HG03565 (cell line): ENCODE results near the gene TRMT44.
"Not testable (repeated sequence)": the region's sequence is repeated elsewhere in the genome, so short reads cannot be mapped to it uniquely, and the experiment has no call there.

Source experiments
- ATAC-seq: cut with Tn5 transposase; IDR thresholded peaks from one replicate; pipeline ENCODE4 v1.9.1; 2021; ENCODE audit warnings: mild to moderate bottlenecking, moderate library complexity; ENCODE audit not compliant: unreplicated experiment

TRMT44 gene

GRCh38 chr4:8508740-8509139 is 68.2 kb downstream of the TRMT44 start:
- no peak for ATAC-seq

GRCh38 chr4:8509311-8509950 is 68.9 kb downstream of the TRMT44 start:
- ATAC-seq, result no peak

GRCh38 chr4:8510191-8510590 is 69.6 kb downstream of the TRMT44 start:
- no peak for ATAC-seq

GRCh38 chr4:8510611-8511285 is 70.2 kb downstream of the TRMT44 start:
- no peak for ATAC-seq

- no peak for ATAC-seq
These were observed 71.9 kb downstream of the TRMT44 start for GRCh38 chr4:8512510-8512909.

- not testable (repeated sequence) for ATAC-seq
These were observed 72.5 kb downstream of the TRMT44 start for GRCh38 chr4:8513080-8513479.

GRCh38 chr4:8513931-8514330 is 73.4 kb downstream of the TRMT44 start:
- ATAC-seq, result no peak

- no peak for ATAC-seq
These were observed 73.8 kb downstream of the TRMT44 start for GRCh38 chr4:8514391-8514790.

- no peak for ATAC-seq
These were observed 74.9 kb downstream of the TRMT44 start for GRCh38 chr4:8515316-8516060.

- no peak for ATAC-seq
These were observed 75.5 kb downstream of the TRMT44 start for GRCh38 chr4:8516061-8516573.

GRCh38 chr4:8516996-8517550 is 76.5 kb downstream of the TRMT44 start:
- no peak for ATAC-seq

- ATAC-seq, result no peak
These were observed 77.4 kb downstream of the TRMT44 start for GRCh38 chr4:8517946-8518345.

- ATAC-seq, result no peak
These were observed 81.9 kb downstream of the TRMT44 start for GRCh38 chr4:8522160-8523120.

GRCh38 chr4:8523175-8523574 is 82.6 kb downstream of the TRMT44 start:
- ATAC-seq, result no peak

- no peak for ATAC-seq
These were observed 83.2 kb downstream of the TRMT44 start for GRCh38 chr4:8523766-8524165.

GRCh38 chr4:8524595-8525382 is 84.2 kb downstream of the TRMT44 start:
- ATAC-seq, result no peak

GRCh38 chr4:8525383-8526120 is 85.0 kb downstream of the TRMT44 start:
- no peak for ATAC-seq
